Activated CD4-positive, alpha-beta T cell treated with anti-CD3 and anti-CD28 coated beads for 4 hours (primary cell): ENCODE results near the gene PXDN.

Experiments
- DNase-seq, 2 donors: peaks; one replicate each; pipeline ENCODE4 v3.0.0-alpha.2; 2020

The PXDN gene

GRCh38 chr2:1591978-1592907 lies 152.1 kb downstream of the PXDN start:
- DNase-seq = no peak

GRCh38 chr2:1591461-1591770 lies 152.9 kb downstream of the PXDN start:
- no peak for DNase-seq

- no peak for DNase-seq
These were observed 153.5 kb downstream of the PXDN start for GRCh38 chr2:1590596-1591460.

GRCh38 chr2:1588978-1589621 lies 155.2 kb downstream of the PXDN start:
- no peak for DNase-seq

- no peak for DNase-seq
These were observed 156.0 kb downstream of the PXDN start for GRCh38 chr2:1588051-1588977.

GRCh38 chr2:1586923-1587840 lies 157.1 kb downstream of the PXDN start:
- no peak for DNase-seq

- no peak for DNase-seq
These were observed 157.9 kb downstream of the PXDN start for GRCh38 chr2:1586251-1586922.

- DNase-seq = no peak
These were observed 158.7 kb downstream of the PXDN start for GRCh38 chr2:1585635-1586034.

- no peak for DNase-seq
These were observed 159.4 kb downstream of the PXDN start for GRCh38 chr2:1584691-1585485.

- no peak for DNase-seq
These were observed 160.2 kb downstream of the PXDN start for GRCh38 chr2:1584051-1584531.

- DNase-seq = no peak
These were observed 161.4 kb downstream of the PXDN start for GRCh38 chr2:1582891-1583341.

- DNase-seq = no peak
These were observed 162.2 kb downstream of the PXDN start for GRCh38 chr2:1581965-1582625.
